Measurements from ENCODE around the gene PRDM15.

PRDM15 gene

GRCh38 chr21:41877901-41878830 lies 978 bp downstream of the PRDM15 start:
- DNase-seq (ENCODE audit: insufficient read length, low spot score) (no peak), FAIRE-seq (peak; percentile 88)
- TF ChIP-seq TAF1 (IDR thresholded peaks at IDR 0.05; ENCODE audit: low read depth, low read length) (no peak), POLR2AphosphoS5 (IDR thresholded peaks at IDR 0.05; ENCODE audit: low read depth, low read length) (no peak), PAX5 (IDR thresholded peaks at IDR 0.05; ENCODE audit: insufficient read depth, low read length, severe bottlenecking) (no peak), POU2F2 (IDR thresholded peaks at IDR 0.05; ENCODE audit: low read depth, low read length) (no peak), POLR2A (IDR thresholded peaks at IDR 0.05; ENCODE audit: low read depth, low read length) (no peak), SPI1 (IDR thresholded peaks at IDR 0.05; ENCODE audit: low read depth, low read length) (no peak)

- FAIRE-seq (peak; percentile 41), DNase-seq (ENCODE audit: insufficient read length, low spot score) (no peak)
- TF ChIP-seq TAF1 (IDR thresholded peaks at IDR 0.05; ENCODE audit: low read depth, low read length) (no peak), POLR2AphosphoS5 (IDR thresholded peaks at IDR 0.05; ENCODE audit: low read depth, low read length) (no peak), POU2F2 (IDR thresholded peaks at IDR 0.05; ENCODE audit: low read depth, low read length) (no peak), SPI1 (IDR thresholded peaks at IDR 0.05; ENCODE audit: low read depth, low read length) (no peak), PAX5 (IDR thresholded peaks at IDR 0.05; ENCODE audit: insufficient read depth, low read length, severe bottlenecking) (no peak), POLR2A (IDR thresholded peaks at IDR 0.05; ENCODE audit: low read depth, low read length) (no peak)
These were observed 2.1 kb downstream of the PRDM15 start for GRCh38 chr21:41876928-41877652.

- FAIRE-seq (peak; percentile 23), DNase-seq (ENCODE audit: insufficient read length, low spot score) (no peak)
- TF ChIP-seq SPI1 (IDR thresholded peaks at IDR 0.05; ENCODE audit: low read depth, low read length) (no peak), PAX5 (IDR thresholded peaks at IDR 0.05; ENCODE audit: insufficient read depth, low read length, severe bottlenecking) (no peak), POLR2AphosphoS5 (IDR thresholded peaks at IDR 0.05; ENCODE audit: low read depth, low read length) (no peak), POU2F2 (IDR thresholded peaks at IDR 0.05; ENCODE audit: low read depth, low read length) (no peak), TAF1 (IDR thresholded peaks at IDR 0.05; ENCODE audit: low read depth, low read length) (no peak), POLR2A (IDR thresholded peaks at IDR 0.05; ENCODE audit: low read depth, low read length) (no peak)
These were observed 2.7 kb downstream of the PRDM15 start for GRCh38 chr21:41876396-41876795.

GRCh38 chr21:41875086-41875485 lies 4.1 kb downstream of the PRDM15 start:
- FAIRE-seq (no peak), DNase-seq (ENCODE audit: insufficient read length, low spot score) (no peak)
- TF ChIP-seq SPI1 (IDR thresholded peaks at IDR 0.05; ENCODE audit: low read depth, low read length) (no peak), POLR2AphosphoS5 (IDR thresholded peaks at IDR 0.05; ENCODE audit: low read depth, low read length) (no peak), POLR2A (IDR thresholded peaks at IDR 0.05; ENCODE audit: low read depth, low read length) (no peak), TAF1 (IDR thresholded peaks at IDR 0.05; ENCODE audit: low read depth, low read length) (no peak), POU2F2 (IDR thresholded peaks at IDR 0.05; ENCODE audit: low read depth, low read length) (no peak), PAX5 (IDR thresholded peaks at IDR 0.05; ENCODE audit: insufficient read depth, low read length, severe bottlenecking) (no peak)

- FAIRE-seq (peak; percentile 38), DNase-seq (ENCODE audit: insufficient read length, low spot score) (no peak)
- no peak for TF ChIP-seq POU2F2 (IDR thresholded peaks at IDR 0.05; ENCODE audit: low read depth, low read length)
- TF ChIP-seq TAF1 (IDR thresholded peaks at IDR 0.05; ENCODE audit: low read depth, low read length), result no peak
- TF ChIP-seq PAX5 (IDR thresholded peaks at IDR 0.05; ENCODE audit: insufficient read depth, low read length, severe bottlenecking), result no peak
- no peak for TF ChIP-seq POLR2AphosphoS5 (IDR thresholded peaks at IDR 0.05; ENCODE audit: low read depth, low read length)
- TF ChIP-seq SPI1 (IDR thresholded peaks at IDR 0.05; ENCODE audit: low read depth, low read length), result no peak
- no peak for TF ChIP-seq POLR2A (IDR thresholded peaks at IDR 0.05; ENCODE audit: low read depth, low read length)
These were observed 4.5 kb downstream of the PRDM15 start for GRCh38 chr21:41874611-41875010.

- TF ChIP-seq SPI1 (IDR thresholded peaks at IDR 0.05; ENCODE audit: low read depth, low read length) (no peak), TAF1 (IDR thresholded peaks at IDR 0.05; ENCODE audit: low read depth, low read length) (no peak), POU2F2 (IDR thresholded peaks at IDR 0.05; ENCODE audit: low read depth, low read length) (no peak), POLR2AphosphoS5 (IDR thresholded peaks at IDR 0.05; ENCODE audit: low read depth, low read length) (no peak), POLR2A (IDR thresholded peaks at IDR 0.05; ENCODE audit: low read depth, low read length) (no peak)
- no peak for FAIRE-seq
These were observed 5.7 kb downstream of the PRDM15 start for GRCh38 chr21:41873426-41873825.

GRCh38 chr21:41873005-41873404 lies 6.1 kb downstream of the PRDM15 start:
- no peak for DNase-seq (ENCODE audit: insufficient read length, low spot score)
- TF ChIP-seq POLR2AphosphoS5 (IDR thresholded peaks at IDR 0.05; ENCODE audit: low read depth, low read length) (no peak), POLR2A (IDR thresholded peaks at IDR 0.05; ENCODE audit: low read depth, low read length) (no peak)
- FAIRE-seq, result no peak

More at GRCh38 chr21:41873426-41873825, 5.7 kb downstream of the PRDM15 start:
- no peak for DNase-seq (ENCODE audit: insufficient read length, low spot score)

GRCh38 chr21:41871293-41872030 lies 7.7 kb downstream of the PRDM15 start:
- no peak for DNase-seq (ENCODE audit: insufficient read length, low spot score)
- TF ChIP-seq TAF1 (IDR thresholded peaks at IDR 0.05; ENCODE audit: low read depth, low read length) (no peak), POU2F2 (IDR thresholded peaks at IDR 0.05; ENCODE audit: low read depth, low read length) (no peak), POLR2A (IDR thresholded peaks at IDR 0.05; ENCODE audit: low read depth, low read length) (no peak), PAX5 (IDR thresholded peaks at IDR 0.05; ENCODE audit: insufficient read depth, low read length, severe bottlenecking) (no peak), SPI1 (IDR thresholded peaks at IDR 0.05; ENCODE audit: low read depth, low read length) (no peak)
- FAIRE-seq, result no peak

- FAIRE-seq (no peak), DNase-seq (ENCODE audit: insufficient read length, low spot score) (no peak)
- TF ChIP-seq TAF1 (IDR thresholded peaks at IDR 0.05; ENCODE audit: low read depth, low read length), result no peak
- TF ChIP-seq POU2F2 (IDR thresholded peaks at IDR 0.05; ENCODE audit: low read depth, low read length), result no peak
- TF ChIP-seq PAX5 (IDR thresholded peaks at IDR 0.05; ENCODE audit: insufficient read depth, low read length, severe bottlenecking), result no peak
- no peak for TF ChIP-seq POLR2AphosphoS5 (IDR thresholded peaks at IDR 0.05; ENCODE audit: low read depth, low read length)
- TF ChIP-seq POLR2A (IDR thresholded peaks at IDR 0.05; ENCODE audit: low read depth, low read length), result no peak
- TF ChIP-seq SPI1 (IDR thresholded peaks at IDR 0.05; ENCODE audit: low read depth, low read length), result no peak
These were observed 9.4 kb downstream of the PRDM15 start for GRCh38 chr21:41869771-41870170.

Measured in GM12891 (cell line).